NCI-H2171 (cell line): ENCODE data around the gene OPN1MW.
"Not testable (repeated sequence)": the region's sequence is repeated elsewhere in the genome, so short reads cannot be mapped to it uniquely, and the experiment has no call there.

Experiments used
- DNase-seq: peaks from one replicate; lab custom pipeline; 2025; lab: John Stamatoyannopoulos, UW

The OPN1MW gene

DNA sequence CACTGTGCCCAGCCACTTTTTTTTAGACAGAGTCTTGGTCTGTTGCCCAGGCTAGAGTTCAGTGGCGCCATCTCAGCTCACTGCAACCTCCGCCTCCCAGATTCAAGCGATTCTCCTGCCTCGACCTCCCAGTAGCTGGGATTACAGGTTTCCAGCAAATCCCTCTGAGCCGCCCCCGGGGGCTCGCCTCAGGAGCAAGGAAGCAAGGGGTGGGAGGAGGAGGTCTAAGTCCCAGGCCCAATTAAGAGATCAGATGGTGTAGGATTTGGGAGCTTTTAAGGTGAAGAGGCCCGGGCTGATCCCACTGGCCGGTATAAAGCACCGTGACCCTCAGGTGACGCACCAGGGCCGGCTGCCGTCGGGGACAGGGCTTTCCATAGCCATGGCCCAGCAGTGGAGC is at the start of gene OPN1MW:
Gene OPN1MW (plus strand): TSS at position 301 of the 400 bp plus-strand sequence. CDS start 82 bp downstream, at position 383.
- DNase-seq, result not testable (repeated sequence)

GRCh38 chrX:154135458-154136229 is 46.8 kb upstream of the OPN1MW start:
- no peak for DNase-seq

DNA sequence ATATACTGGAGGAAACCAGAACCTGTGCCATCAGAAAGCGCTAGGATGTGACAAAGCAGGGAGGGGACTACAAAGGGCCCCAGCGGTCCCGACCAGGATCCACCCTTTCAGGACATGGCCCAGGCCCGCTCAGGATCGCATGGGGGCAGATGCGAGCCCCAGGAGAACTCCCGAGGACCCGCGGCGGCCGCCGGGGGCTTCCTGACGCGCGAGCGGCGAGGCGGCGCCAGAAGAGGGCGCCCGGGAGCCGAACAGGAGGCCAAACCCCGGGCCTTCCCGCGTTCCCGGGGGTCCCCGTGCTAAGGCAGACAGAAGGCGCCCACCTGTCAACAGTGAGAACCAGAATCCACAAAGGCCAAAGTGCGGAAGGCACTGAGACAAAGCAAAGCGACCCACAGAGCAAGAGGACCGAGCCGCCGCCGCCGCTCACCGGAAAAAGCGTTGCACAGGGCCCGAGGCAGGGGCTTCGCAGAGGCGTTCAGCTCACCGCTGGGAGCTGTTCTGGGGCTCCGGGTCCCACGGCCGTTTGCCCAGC is 45.7 kb upstream of the OPN1MW start:
- DNase-seq, result peak; percentile 56

GRCh38 chrX:154138857-154139256 is 43.5 kb upstream of the OPN1MW start:
- no peak for DNase-seq

GRCh38 chrX:154140206-154140605 is 42.2 kb upstream of the OPN1MW start:
- DNase-seq, result no peak

- DNase-seq, result no peak
Measured at GRCh38 chrX:154140742-154141141, 41.7 kb upstream of the OPN1MW start.

GRCh38 chrX:154142386-154142785 is 40.0 kb upstream of the OPN1MW start:
- no peak for DNase-seq

DNA sequence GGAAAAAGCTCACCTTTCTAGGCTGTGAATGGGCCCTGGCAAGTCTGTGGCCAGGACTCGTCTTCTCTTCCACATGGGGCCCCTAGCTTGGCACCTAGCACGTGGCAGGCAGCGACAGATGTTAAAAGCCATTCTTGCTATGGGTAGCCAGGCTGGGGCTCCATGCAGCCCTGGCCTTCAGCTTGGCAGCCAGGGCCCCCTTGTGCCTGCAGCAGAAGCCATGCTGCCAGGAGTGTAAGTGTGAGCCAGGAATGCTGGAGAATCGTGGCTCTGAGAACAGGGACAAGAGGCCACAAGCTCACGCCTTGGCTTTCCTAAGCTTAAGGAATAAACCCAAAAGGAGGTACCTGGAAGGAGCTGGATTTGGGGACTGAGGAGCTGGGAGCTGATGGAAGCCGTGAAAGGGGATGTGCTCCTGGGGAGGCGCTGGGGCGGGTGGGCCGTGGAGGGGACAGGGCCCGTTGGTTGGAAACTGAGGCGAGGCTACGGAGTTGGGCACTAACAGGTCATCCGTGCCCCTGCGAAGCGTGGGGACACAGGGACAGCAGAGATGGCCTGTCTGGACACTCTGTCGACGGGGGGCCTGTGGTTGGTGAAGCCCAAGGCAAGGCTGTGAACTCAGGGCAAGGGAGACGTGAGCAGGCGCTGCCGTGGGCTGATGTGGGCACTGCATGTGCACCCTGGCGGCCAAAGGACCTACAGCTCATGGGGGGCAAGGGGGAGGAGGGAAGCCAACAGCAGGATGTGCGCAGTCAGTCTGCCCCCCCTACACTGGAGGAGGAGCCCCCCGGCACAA is 39.2 kb upstream of the OPN1MW start:
- DNase-seq, result no peak

DNA sequence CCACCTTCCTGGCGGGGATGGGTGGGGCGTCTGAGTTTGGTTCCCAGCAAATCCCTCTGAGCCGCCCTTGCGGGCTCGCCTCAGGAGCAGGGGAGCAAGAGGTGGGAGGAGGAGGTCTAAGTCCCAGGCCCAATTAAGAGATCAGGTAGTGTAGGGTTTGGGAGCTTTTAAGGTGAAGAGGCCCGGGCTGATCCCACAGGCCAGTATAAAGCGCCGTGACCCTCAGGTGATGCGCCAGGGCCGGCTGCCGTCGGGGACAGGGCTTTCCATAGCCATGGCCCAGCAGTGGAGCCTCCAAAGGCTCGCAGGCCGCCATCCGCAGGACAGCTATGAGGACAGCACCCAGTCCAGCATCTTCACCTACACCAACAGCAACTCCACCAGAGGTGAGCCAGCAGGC is 38.4 kb upstream of the OPN1MW start, which contains the start of gene OPN1LW:
Gene OPN1LW (plus strand): TSS at position 234 of the 400 bp plus-strand sequence. CDS start 41 bp downstream, at position 275.
- not testable (repeated sequence) for DNase-seq

DNA sequence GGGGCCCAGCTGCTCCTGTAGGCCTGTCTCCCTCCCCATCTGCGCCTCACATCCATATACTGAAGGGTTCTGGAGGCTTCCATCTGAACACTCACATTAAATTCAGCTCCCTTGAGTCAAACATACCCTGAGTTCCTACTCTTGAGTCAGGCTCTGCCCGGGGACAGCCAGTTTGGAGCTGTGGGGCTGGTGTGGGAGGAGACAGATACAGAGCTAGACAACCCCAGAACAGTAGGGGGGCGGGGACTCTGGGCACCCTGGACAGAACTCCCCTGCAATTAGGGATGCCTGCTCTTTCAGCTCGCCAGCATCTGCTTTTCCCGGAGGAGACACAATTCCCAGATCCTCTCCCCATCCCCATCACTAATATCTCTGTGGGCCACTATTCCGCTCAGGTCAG is 31.4 kb upstream of the OPN1MW start:
- DNase-seq, result not testable (repeated sequence)

DNA sequence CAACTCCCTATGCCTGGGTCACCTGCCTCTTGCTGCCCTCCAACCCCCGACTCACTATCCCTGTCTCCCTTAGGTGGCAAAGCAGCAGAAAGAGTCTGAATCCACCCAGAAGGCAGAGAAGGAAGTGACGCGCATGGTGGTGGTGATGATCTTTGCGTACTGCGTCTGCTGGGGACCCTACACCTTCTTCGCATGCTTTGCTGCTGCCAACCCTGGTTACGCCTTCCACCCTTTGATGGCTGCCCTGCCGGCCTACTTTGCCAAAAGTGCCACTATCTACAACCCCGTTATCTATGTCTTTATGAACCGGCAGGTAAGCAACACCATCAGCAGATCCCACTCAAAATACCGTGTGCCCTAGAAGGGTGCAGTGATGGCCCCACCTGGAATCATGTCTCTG is 26.2 kb upstream of the OPN1MW start:
- not testable (repeated sequence) for DNase-seq

DNA sequence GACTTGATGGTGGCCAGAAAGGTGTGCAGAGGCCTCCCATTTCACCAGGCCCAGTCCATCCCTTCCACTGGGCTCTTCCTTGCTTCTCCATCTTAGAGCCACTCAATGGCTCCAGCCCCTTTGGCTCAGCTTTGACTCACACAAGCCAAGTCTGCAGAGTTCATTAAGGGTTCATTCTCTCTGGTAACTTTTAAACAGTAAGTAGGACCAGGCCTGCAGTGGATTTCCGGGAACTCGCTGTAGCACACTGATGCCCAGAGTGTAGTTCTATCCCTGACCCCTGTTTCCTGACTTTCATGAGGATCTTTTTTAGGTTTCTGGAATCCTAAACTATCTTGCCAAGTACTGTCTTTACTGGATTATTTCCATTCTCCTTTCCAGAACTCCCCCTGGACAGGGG is 25.2 kb upstream of the OPN1MW start:
- not testable (repeated sequence) for DNase-seq

- not testable (repeated sequence) for DNase-seq
Measured at GRCh38 chrX:154159345-154159744, 23.1 kb upstream of the OPN1MW start.

GRCh38 chrX:154164902-154165301 is 17.5 kb upstream of the OPN1MW start:
- not testable (repeated sequence) for DNase-seq

- DNase-seq, result not testable (repeated sequence)
Measured at GRCh38 chrX:154168384-154168783, 14.0 kb upstream of the OPN1MW start.

DNA sequence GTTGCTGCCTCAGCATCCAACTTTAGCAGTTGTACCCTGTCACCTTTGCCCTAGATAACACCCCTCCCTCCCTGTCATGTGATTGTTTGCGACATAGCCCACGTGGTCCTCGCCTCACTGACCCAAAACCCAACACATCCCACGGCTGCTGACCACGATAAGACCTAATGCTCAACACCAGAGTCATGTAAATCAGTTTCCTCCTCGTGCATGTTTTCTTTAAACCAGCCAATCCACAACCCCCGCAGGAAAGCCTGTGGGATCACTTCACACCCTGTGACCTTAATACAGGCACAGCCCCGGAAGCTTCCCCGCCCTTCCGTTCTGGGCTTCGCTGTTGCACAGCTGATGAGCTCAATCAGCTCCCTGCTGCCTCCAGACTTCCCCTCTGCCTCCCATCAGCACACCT is 9.9 kb upstream of the OPN1MW start:
- DNase-seq, result not testable (repeated sequence)

GRCh38 chrX:154174356-154174755 is 8.0 kb upstream of the OPN1MW start:
- DNase-seq, result not testable (repeated sequence)

DNA sequence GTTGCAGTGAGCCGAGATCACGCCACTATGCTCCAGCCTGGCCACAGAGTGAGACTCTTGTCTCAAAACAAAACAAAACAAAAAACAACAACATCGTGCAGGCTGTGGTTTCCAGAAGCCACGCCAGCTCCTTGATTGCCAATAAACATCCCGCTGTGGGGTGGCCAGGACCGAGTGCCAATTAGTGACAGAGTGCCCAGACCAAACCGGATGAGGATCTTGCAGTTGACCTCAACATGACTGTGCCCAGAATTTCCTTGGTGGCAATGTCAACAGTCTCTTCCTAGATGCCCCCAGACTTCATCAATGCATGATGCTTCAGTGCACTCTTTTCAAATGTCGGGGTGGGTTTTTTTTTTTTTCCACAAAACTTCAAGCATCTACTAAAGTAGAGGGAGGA is 1.4 kb downstream of the OPN1MW start:
- DNase-seq, result not testable (repeated sequence)

- not testable (repeated sequence) for DNase-seq
Measured at GRCh38 chrX:154192846-154193245, 10.4 kb downstream of the OPN1MW start.

DNA sequence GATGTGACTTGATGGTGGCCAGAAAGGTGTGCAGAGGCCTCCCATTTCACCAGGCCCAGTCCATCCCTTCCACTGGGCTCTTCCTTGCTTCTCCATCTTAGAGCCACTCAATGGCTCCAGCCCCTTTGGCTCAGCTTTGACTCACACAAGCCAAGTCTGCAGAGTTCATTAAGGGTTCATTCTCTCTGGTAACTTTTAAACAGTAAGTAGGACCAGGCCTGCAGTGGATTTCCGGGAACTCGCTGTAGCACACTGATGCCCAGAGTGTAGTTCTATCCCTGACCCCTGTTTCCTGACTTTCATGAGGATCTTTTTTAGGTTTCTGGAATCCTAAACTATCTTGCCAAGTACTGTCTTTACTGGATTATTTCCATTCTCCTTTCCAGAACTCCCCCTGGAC is 11.9 kb downstream of the OPN1MW start:
- not testable (repeated sequence) for DNase-seq

- not testable (repeated sequence) for DNase-seq
Measured at GRCh38 chrX:154196466-154196865, 14.1 kb downstream of the OPN1MW start.

GRCh38 chrX:154209670-154210418 is 27.4 kb downstream of the OPN1MW start:
- DNase-seq, result not testable (repeated sequence)
